H1 (cell line): Measurements from ENCODE around the gene KLHL10. TPM values are rescaled to one million over a fixed set of nuclear protein-coding genes. Genes with fewer than 3 reads are reported as not detected.

Experiments used
- ATF3 ChIP-seq: IDR thresholded peaks from 2 replicates; pipeline ENCODE4 v1.6.1; 2011; ENCODE audit warnings: low read depth, mild to moderate bottlenecking, low read length; ENCODE audit not compliant: insufficient read depth
- SAP30 ChIP-seq: fragments of 300-600 bp; sonication (generic); IDR thresholded peaks from 2 replicates; pipeline ENCODE4 v1.7.1; 2012; ENCODE audit warnings: low read length, moderate library complexity, mild to moderate bottlenecking, inconsistent platforms; ENCODE audit not compliant: insufficient read depth, insufficient replicate concordance
- polyA plus RNA-seq, 7 experiments: library from polyadenylated mRNA; depleted of rRNA in 3 of 7; stranded (reverse) in 5 of 7; unstranded in 2 of 7; fragments of >200 nt in 5 of 7; fragments of 200-250 nt in 2 of 7; gene quantifications; 1 replicate in 5 of 7; 2 replicates in 1 of 7; 4 replicates in 1 of 7; pipeline versions ENCODE4 v1.2.1 to v1.2.3, GENCODE V29; 2011 to 2013; ENCODE audit warnings: missing spikeins in 2 of 7, mixed read lengths in 2 of 7
- total RNA-seq: library from RNA; stranded (reverse); fragmentation: NEBNext Ultra II Directional; extraction: Animal tissue kit (Norgen Biotek cat#: 25700); gene quantifications from 2 replicates; pipeline ENCODE4 v1.2.1, GENCODE V29; 2021
- TF ChIP-seq, protein P1 (sequence below): fragments of 300-600 bp; sonication (generic); IDR thresholded peaks from 2 replicates; pipeline ENCODE4 v1.7.1; 2012; ENCODE audit warnings: low read length, moderate library complexity, mild to moderate bottlenecking, inconsistent platforms; ENCODE audit not compliant: insufficient replicate concordance

KLHL10 gene
- total and polyA plus RNA-seq, 2 of the 8 experiments (the other 6 are each of a cell fraction or from before 2014, with no cell fraction given) = 0.19 to 0.26 TPM

DNA sequence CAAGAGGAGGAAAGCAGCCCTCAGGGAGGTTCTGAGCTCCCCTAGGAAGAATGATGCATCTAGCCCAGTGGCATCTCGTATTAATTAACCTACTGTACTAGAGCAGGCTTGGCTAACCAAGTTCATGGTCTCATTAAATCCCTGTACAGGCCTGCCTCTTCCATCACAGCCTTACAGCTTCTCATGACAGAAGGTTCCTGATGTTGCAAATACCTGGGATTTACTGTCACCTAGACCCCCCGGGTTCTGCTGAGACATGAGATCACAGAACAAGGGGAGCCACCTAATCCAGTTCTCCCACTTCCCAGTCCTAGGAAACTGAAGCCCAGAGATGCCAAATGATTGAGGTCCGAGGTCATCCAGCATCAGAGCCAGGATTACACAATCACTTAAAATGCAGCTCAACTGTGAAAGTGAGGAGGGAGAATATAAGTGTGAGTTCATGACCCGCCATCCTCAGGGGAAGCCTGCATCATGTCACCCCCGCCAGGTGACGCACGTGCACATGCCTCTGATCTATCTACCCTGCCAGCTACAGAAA is 57.2 kb downstream of the KLHL10 start (continued):
- TF ChIP-seq ATF3 (no peak), SAP30 (no peak)
- TF ChIP-seq, protein P1, sequence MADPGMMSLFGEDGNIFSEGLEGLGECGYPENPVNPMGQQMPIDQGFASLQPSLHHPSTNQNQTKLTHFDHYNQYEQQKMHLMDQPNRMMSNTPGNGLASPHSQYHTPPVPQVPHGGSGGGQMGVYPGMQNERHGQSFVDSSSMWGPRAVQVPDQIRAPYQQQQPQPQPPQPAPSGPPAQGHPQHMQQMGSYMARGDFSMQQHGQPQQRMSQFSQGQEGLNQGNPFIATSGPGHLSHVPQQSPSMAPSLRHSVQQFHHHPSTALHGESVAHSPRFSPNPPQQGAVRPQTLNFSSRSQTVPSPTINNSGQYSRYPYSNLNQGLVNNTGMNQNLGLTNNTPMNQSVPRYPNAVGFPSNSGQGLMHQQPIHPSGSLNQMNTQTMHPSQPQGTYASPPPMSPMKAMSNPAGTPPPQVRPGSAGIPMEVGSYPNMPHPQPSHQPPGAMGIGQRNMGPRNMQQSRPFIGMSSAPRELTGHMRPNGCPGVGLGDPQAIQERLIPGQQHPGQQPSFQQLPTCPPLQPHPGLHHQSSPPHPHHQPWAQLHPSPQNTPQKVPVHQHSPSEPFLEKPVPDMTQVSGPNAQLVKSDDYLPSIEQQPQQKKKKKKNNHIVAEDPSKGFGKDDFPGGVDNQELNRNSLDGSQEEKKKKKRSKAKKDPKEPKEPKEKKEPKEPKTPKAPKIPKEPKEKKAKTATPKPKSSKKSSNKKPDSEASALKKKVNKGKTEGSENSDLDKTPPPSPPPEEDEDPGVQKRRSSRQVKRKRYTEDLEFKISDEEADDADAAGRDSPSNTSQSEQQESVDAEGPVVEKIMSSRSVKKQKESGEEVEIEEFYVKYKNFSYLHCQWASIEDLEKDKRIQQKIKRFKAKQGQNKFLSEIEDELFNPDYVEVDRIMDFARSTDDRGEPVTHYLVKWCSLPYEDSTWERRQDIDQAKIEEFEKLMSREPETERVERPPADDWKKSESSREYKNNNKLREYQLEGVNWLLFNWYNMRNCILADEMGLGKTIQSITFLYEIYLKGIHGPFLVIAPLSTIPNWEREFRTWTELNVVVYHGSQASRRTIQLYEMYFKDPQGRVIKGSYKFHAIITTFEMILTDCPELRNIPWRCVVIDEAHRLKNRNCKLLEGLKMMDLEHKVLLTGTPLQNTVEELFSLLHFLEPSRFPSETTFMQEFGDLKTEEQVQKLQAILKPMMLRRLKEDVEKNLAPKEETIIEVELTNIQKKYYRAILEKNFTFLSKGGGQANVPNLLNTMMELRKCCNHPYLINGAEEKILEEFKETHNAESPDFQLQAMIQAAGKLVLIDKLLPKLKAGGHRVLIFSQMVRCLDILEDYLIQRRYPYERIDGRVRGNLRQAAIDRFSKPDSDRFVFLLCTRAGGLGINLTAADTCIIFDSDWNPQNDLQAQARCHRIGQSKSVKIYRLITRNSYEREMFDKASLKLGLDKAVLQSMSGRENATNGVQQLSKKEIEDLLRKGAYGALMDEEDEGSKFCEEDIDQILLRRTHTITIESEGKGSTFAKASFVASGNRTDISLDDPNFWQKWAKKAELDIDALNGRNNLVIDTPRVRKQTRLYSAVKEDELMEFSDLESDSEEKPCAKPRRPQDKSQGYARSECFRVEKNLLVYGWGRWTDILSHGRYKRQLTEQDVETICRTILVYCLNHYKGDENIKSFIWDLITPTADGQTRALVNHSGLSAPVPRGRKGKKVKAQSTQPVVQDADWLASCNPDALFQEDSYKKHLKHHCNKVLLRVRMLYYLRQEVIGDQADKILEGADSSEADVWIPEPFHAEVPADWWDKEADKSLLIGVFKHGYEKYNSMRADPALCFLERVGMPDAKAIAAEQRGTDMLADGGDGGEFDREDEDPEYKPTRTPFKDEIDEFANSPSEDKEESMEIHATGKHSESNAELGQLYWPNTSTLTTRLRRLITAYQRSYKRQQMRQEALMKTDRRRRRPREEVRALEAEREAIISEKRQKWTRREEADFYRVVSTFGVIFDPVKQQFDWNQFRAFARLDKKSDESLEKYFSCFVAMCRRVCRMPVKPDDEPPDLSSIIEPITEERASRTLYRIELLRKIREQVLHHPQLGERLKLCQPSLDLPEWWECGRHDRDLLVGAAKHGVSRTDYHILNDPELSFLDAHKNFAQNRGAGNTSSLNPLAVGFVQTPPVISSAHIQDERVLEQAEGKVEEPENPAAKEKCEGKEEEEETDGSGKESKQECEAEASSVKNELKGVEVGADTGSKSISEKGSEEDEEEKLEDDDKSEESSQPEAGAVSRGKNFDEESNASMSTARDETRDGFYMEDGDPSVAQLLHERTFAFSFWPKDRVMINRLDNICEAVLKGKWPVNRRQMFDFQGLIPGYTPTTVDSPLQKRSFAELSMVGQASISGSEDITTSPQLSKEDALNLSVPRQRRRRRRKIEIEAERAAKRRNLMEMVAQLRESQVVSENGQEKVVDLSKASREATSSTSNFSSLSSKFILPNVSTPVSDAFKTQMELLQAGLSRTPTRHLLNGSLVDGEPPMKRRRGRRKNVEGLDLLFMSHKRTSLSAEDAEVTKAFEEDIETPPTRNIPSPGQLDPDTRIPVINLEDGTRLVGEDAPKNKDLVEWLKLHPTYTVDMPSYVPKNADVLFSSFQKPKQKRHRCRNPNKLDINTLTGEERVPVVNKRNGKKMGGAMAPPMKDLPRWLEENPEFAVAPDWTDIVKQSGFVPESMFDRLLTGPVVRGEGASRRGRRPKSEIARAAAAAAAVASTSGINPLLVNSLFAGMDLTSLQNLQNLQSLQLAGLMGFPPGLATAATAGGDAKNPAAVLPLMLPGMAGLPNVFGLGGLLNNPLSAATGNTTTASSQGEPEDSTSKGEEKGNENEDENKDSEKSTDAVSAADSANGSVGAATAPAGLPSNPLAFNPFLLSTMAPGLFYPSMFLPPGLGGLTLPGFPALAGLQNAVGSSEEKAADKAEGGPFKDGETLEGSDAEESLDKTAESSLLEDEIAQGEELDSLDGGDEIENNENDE = no peak
